AG09309 (cell line): ENCODE results near the gene BRF1.

Experiments
- DNase-seq: peaks from one replicate; pipeline ENCODE4 v3.0.0-alpha.2; 2010; ENCODE audit warnings: low read depth
- H3K4me3 ChIP-seq: 2 replicates; pipeline ENCODE4 v1.5.1; 2011; ENCODE audit warnings: mild to moderate bottlenecking, low read depth, low read length, moderate library complexity; ENCODE audit not compliant: control insufficient read depth
- TF ChIP-seq, protein P1 (sequence below): IDR thresholded peaks from 2 replicates; pipeline ENCODE4 v1.5.1; 2011; ENCODE audit warnings: mild to moderate bottlenecking, low read depth, low read length, inconsistent platforms; ENCODE audit not compliant: insufficient read depth, control insufficient read depth; ENCODE audit errors: missing control alignments

The BRF1 gene

DNA sequence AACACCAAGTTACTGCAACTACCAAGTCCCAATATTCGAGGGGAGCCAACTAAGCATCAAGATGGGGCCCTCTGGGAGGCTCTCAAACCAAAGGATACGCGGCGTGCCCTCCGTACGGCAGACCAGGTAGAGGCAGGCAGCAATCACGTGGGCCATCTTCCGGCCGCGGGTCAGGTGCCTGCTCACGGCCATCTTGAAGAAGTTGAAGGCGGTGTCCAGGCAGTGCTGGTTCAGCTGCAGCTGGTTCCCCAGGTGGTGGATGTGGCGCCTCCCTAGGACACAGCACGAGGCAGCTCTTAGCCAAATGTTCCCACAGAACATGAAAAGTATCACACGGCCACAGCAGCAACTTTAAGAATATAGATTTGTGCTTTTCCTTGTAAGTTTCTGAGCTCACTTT lies 28.2 kb downstream of the BRF1 start:
- no peak for DNase-seq
- TF ChIP-seq, protein P1, sequence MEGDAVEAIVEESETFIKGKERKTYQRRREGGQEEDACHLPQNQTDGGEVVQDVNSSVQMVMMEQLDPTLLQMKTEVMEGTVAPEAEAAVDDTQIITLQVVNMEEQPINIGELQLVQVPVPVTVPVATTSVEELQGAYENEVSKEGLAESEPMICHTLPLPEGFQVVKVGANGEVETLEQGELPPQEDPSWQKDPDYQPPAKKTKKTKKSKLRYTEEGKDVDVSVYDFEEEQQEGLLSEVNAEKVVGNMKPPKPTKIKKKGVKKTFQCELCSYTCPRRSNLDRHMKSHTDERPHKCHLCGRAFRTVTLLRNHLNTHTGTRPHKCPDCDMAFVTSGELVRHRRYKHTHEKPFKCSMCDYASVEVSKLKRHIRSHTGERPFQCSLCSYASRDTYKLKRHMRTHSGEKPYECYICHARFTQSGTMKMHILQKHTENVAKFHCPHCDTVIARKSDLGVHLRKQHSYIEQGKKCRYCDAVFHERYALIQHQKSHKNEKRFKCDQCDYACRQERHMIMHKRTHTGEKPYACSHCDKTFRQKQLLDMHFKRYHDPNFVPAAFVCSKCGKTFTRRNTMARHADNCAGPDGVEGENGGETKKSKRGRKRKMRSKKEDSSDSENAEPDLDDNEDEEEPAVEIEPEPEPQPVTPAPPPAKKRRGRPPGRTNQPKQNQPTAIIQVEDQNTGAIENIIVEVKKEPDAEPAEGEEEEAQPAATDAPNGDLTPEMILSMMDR, result no peak
- no peak overlapping the region for H3K4me3 ChIP-seq

DNA sequence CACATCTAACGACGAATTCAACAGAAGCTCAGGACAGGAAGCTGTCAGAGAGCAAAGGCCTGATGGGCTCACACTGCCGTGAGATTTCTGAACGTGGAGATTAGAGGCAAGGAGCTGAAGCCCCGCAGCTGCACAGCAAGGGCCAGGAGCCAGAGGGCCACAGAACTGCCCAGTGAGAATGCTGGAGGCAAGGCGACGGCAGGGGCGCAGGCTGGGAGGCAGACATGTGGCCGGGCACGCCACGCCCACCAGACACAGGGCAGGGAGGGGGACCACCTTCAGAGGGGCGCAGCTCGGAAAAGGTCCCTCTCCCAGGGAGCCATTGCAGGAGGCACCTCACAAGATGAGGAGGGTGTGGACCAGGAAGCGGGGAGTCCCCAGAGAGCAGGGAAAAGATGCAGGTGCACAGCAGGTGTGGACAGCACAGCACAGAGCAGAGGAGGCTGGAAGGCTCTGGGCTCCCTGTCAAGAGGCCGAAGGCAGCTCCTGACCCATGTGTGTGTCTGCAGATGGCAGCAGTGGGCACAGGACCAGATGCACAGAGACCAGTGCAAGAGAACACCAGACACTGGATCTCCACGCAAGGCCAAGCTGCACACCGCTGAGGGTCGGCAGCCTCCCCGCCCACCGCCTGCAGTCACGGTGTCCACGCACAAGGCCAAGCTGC lies 29.4 kb downstream of the BRF1 start:
- DNase-seq, result no peak
- no peak overlapping the region for H3K4me3 ChIP-seq
- TF ChIP-seq, protein P1, result no peak

DNA sequence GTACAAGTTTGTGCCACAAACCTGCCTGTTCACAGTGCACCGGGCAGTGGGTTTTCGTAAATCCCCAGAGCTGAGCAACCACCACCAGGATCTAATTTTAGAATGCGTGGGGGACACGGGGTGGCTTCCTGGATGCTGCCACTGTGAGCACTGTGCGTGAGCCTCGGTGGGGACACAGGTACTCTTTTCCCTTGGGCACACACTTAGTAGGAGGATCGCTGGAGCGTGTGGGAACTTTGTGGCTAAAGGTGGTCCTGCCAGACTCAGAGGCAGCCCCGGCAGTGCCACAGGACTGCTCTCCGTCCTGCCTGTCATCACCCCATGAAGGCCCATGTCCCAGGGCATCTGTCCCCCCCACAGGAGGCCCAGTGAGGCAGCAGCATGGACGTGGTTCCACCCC lies 31.4 kb downstream of the BRF1 start:
- DNase-seq, result no peak
- TF ChIP-seq, protein P1, result no peak
- no peak overlapping the region for H3K4me3 ChIP-seq

DNA sequence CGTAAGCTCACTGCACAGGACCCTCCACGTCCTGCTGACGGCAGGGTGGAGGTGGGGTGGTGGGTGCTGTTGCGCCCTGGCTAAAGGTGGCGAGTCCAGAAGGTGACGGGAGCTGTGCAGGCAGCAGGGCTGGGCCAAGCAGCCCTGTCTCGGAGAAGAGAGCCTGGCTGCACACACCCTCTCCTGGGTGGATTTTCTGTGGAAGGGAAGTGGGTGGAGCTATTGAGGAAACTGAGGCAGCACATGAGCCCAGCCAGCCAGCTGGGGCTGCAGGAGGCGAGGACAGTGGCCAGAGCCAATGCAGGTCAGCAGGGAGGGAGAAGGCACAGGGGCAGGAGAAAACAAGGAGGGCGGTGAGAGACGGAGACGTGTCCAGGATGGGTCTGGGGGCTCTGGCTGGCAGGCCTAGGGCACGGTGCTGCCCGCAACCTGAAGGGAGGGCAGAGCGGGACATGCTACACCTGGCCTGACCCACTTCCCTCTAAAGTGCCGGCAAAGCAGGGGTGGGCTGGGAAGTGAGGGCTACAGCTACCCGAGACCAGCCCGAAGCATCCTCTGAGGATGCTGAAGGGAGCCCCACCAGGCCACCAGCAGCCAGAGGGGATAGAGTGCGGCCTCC lies 32.0 kb downstream of the BRF1 start:
- no peak for DNase-seq
- TF ChIP-seq, protein P1, result no peak
- H3K4me3 ChIP-seq, result no peak overlapping the region

DNA sequence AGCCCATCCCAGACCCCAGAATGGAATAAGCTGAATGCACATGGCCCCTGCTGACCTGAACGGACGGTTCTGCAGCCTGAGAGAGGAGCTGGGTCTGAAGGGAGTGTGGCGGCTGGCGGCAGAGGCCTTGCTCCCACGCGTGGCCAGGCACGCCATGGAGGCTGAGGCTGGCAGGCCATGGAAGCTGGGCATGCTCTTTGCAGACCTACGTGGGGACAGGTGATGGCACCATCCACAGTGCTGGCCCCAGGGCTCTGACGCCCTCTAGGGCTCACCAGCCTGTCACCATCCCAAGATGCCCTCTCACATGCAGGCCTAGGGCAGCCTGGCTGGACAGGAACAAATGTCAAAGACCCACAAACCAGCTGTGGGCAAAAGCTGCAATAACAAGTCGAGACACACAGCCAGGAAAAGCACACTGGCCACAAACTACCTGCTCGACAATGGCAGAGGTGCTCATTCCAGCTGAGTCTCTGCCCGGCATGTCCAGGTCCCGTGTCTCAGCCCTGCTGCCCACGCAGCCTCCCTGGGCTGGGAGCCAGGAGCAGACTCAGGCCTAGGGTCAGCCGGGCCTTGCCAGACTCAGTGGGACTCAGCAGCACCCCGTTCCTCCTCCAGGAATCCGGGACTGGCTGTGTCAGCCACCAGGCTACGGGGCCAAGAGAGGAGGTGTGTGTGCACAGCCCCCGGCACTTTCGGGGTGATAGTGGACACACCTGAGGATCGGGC lies 32.8 kb downstream of the BRF1 start:
- TF ChIP-seq, protein P1, result no peak
- no peak overlapping the region for H3K4me3 ChIP-seq
- DNase-seq, result no peak

DNA sequence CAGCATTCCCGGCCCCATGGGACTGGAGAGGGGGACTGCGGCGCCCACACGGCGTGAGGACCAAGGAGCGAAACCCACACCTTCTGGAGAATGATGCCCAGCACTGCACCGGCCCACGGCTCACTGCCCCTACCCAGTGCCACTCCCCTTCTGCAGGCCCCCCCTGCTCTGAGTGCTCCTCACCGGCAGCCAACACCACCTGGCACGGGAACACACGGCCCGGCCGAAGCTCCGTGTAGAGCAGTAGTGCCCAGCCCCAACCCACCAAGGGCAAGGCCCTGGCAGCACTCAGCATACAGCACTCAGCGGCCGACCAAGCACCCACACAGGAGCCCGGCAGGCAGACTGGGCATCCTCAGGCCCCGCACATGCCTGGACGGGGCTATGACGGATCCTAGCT lies 39.0 kb downstream of the BRF1 start:
- no peak for DNase-seq
- H3K4me3 ChIP-seq, result no peak overlapping the region
- TF ChIP-seq, protein P1, result no peak
